Stimulated activated CD8-positive, alpha-beta memory T cell treated with anti-CD3 and anti-CD28 coated beads, Interleukin-7, amount 100 ng/mL, for 4 hours (primary cell): ENCODE results near the gene DERL3.

ENCODE experiments used
- DNase-seq, 2 donors: peaks; one replicate each; pipeline ENCODE4 v3.0.0-alpha.2; 2020; ENCODE audit warnings: low read depth in 2 of 2

The DERL3 gene

GRCh38 chr22:23847310-23847920, 8.6 kb upstream of the DERL3 start:
- no peak for DNase-seq

GRCh38 chr22:23846081-23846469, 7.3 kb upstream of the DERL3 start:
- DNase-seq: no peak

GRCh38 chr22:23845265-23846080, 6.7 kb upstream of the DERL3 start:
- no peak for DNase-seq

GRCh38 chr22:23844739-23845202, 6.0 kb upstream of the DERL3 start:
- no peak for DNase-seq

GRCh38 chr22:23842599-23842998, 3.8 kb upstream of the DERL3 start:
- no peak for DNase-seq

GRCh38 chr22:23841736-23842445, 3.1 kb upstream of the DERL3 start:
- DNase-seq: no peak

- DNase-seq: no peak
Measured at GRCh38 chr22:23841292-23841691, 2.5 kb upstream of the DERL3 start.

GRCh38 chr22:23840026-23840425, 1.2 kb upstream of the DERL3 start:
- no peak for DNase-seq

GRCh38 chr22:23837911-23838680, 710 bp downstream of the DERL3 start:
- DNase-seq: no peak

GRCh38 chr22:23837496-23837859, 1.3 kb downstream of the DERL3 start:
- DNase-seq: no peak

GRCh38 chr22:23836692-23837495, 1.9 kb downstream of the DERL3 start:
- no peak for DNase-seq

- DNase-seq: no peak
Measured at GRCh38 chr22:23836281-23836680, 2.5 kb downstream of the DERL3 start.

GRCh38 chr22:23835484-23836144, 3.2 kb downstream of the DERL3 start:
- DNase-seq: no peak

GRCh38 chr22:23834793-23835483, 3.9 kb downstream of the DERL3 start:
- no peak for DNase-seq

GRCh38 chr22:23834406-23834792, 4.4 kb downstream of the DERL3 start:
- no peak for DNase-seq

GRCh38 chr22:23833911-23834317, 4.9 kb downstream of the DERL3 start:
- no peak for DNase-seq

GRCh38 chr22:23833017-23833751, 5.6 kb downstream of the DERL3 start:
- DNase-seq: no peak

GRCh38 chr22:23832226-23833016, 6.4 kb downstream of the DERL3 start:
- DNase-seq: no peak

GRCh38 chr22:23831781-23832180, 7.0 kb downstream of the DERL3 start:
- DNase-seq: no peak
